NCI-H1694 treated with DMSO at 0.1 percent for 48 hours (cell line): ENCODE data around the gene ASPHD2.
A peak's percentile ranks its signal among the peaks of the same experiment; 100 is the strongest.

ENCODE experiments used
- DNase-seq: peaks from one replicate; lab custom pipeline; 2025; lab: John Stamatoyannopoulos, UW

Gene ASPHD2

DNA sequence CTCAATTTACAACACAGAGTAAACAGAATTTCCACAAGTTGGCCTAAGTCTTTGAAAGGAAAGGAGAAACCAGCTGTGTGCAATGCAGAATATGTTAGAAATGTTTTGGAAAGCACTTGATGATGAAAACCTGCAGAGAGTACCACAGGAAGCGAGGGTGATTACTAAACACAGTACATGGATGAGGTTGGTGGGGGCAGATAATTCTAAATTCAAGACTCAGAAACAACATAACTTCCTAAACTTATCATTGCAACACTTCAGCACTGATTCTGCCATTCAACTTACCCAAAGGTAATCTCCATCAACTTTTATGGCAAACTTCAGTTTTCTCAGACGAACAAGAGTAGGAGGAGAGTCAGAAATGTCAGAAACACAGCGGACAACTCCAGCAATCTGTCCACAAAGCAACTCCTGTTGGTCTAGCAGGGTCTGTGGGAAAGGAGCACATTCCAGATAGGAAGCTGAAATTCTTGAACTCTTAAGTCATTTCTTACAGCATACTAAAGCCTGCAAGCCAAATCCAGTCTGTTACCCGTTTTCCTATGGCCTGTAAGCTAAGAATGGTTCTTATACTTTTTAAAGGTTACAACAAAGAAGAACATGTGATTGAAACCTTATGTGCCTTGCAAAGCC is 47.8 kb downstream of the ASPHD2 start:
- DNase-seq, result no peak

DNA sequence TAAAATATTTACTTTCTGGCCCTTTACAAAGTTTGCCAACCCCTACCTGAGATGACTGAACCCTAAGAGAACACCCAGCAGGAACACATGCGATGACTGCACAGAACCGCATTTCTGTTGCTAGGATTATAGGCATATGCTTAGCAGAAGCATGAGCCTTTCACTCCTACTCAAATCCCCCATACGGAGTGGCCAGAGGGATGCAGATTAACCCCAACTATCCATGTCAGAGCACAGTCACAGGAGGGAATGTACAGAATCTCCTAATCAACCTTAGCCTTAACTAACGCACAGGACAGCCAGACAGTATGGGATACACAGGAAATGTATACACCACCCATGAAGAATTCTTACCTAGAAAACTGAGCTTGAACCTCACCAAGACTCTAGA is 48.3 kb downstream of the ASPHD2 start:
- DNase-seq, result no peak

DNA sequence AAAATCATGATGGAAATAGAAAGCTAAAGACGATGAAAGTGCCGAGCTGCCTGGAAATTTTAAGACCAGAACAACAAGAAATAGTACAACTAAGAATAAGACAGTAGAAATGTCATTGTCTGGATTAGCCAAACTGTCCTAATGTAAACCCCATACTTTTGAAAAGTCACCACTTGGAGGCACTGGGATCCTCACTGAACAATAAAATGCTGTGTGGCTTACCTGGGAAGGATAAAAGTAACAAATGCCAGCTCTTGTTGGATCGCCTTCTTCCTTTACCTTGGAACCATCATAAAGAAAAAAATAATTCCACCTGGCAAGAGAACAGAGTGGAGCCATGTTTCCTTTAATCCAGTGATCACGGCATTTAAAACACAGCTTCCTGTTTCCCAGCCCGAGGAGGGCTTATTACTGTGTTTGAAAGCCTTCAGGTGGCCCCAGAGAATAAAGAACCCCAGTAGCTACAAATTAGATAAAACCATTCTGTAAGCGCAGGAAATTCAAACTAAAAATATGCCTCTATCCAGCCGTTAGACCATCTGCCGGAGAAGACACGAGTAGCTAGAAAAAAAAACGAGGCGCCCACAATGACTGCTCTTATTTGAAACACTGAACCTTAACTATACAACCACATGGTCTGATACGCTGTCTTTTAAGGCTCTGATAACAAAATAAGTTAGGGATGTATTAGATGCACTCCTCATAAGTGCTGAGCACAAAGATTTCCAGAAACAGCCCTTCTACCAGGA is 50.2 kb downstream of the ASPHD2 start:
- peak; percentile 35 for DNase-seq

DNA sequence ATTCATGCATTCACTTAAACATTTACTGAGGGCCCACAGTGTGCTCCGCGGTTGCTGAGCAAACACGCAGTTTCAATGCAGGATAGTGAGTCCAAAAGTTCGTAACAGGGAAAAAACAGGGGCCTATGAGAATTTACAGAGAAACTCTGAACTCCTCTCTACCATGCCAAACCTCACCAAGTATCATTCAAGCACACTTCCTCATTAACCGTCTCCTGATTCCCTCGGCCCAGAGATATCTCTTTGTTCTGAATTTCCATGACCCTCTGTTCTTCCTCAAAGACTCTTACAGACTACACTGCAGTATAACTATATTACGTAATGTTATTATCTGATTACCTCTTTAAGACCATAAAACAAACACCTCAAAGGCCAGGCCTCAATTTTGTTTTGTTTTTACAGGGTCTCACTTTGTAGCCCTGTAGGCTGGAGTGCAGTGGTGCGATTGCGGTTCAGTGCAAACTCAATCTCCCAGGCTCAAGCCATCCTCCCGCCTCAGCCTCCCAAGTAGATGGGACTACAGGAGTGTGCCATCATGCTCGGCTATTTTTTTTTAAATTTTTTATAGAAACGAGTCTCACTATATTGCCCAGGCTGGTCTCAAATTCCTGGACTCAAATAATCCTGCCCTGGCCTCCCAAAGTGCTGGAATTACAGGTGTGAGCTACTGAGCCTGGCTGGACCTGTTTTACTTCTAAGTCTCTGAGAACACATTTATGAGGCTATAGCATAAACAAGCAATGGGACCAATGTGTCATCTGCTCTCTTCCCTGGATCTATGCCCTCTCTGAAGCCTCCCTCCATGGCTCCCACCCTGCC is 50.9 kb downstream of the ASPHD2 start:
- no peak for DNase-seq

DNA sequence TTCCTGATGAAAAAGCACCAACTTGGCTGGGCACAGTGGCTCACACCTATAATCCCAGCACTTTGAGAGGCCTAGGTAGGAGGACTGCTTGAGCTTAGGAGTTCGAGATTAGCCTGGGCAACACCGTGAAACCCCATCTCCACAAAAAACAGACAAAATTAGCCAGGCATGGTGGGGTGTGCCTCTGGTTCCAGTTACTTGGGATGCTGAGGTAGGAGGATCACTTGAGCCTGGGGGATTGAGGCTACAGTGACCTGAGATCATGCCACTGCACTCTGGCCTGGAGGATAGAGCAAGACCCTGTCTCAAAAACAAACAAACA is 51.5 kb downstream of the ASPHD2 start:
- no peak for DNase-seq

- DNase-seq, result no peak
Measured at GRCh38 chr22:26481112-26481693, 52.1 kb downstream of the ASPHD2 start.

GRCh38 chr22:26481694-26482093 is 52.6 kb downstream of the ASPHD2 start:
- no peak for DNase-seq

GRCh38 chr22:26482161-26482560 is 53.1 kb downstream of the ASPHD2 start:
- no peak for DNase-seq

DNA sequence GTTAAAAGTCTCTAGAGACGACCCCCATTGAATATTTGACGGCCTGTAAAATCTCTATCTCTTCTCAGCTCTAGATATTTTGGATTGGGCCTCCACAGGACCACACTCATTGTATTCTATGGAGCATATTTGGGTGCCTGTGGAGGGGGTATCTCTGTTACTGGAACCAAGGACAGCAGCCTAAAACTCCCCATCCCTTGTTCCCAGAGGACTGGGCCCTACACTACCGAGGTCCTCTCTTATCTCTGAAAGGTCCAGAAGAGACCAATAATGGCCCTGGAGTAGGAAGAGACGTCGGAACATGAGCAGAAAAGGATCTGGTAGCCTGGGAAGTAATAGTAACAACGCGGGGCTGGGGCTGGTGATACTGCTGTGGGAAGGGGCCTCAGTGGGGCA is 54.0 kb downstream of the ASPHD2 start:
- DNase-seq, result no peak

GRCh38 chr22:26483439-26484359 is 54.6 kb downstream of the ASPHD2 start, which contains the start of the genes HPS4 and SRRD:
Gene HPS4, minus strand, starts transcription at chr22:26483783. Its CDS starts 2,021 bp downstream, at chr22:26481762.
Gene SRRD, plus strand, starts transcription at chr22:26483877. Its CDS starts 14 bp downstream, at chr22:26483891.
- peak; percentile 43 for DNase-seq

DNA sequence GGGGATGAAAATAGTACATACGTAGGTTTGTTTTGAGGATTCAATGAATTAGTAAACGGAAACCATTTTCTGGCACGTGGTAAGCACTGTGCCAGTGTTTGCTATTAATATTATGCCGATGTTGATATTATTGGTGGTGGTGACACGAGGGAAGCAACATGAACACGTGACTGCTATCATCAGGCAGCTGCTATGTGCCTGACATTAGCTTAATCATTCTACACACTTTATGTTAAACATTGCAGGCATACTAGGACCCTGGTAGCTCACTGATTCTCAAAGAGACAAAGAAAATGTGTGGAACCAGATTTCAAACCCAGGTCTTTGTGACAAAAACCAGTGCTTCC is 55.3 kb downstream of the ASPHD2 start:
- DNase-seq, result no peak

DNA sequence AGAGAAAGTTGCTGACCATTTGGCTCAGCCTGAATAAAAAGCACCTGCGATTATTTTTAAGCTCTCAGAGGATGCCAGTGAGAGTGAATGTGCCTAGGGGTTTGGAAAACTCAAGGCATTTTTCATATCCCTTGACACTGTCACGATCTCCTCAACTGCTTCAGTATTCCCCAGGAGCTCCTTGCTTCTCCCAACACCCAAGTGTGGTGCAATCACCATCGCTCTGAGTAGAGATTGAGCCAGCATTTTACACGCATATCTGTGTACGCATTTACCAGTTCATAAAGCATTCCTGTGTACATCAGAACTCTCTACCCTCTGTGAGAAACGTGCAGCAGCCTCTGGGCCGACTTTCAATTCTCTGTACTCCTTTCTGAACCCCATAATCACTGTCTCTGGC is 56.0 kb downstream of the ASPHD2 start:
- DNase-seq, result no peak

DNA sequence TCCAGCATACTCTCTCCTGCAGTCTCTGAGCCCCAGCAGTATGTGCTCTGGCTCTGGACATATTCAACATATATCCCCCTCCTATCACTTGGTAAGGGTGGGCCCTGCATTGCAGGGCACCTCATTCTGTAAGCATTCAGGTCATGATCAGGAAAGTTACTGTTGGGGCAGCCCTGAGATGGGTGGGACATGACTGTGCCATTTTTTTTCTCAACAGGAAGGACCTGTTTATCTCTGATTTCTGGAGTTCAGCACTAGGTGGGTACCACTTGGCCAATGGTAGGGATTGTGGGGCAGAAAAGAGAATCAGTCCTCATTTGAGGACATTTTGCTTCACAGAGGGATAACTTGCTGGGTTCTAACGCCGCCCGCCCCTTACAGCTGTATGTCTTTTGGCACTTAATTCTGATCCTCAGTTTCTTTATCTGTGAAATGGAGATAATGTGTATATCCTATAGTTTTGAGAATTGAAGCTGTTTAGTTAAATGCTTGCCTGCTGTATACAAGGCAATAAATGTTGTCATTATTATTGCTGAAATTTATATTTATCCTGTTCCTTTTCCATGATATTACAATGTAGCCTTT is 56.8 kb downstream of the ASPHD2 start:
- DNase-seq, result no peak

DNA sequence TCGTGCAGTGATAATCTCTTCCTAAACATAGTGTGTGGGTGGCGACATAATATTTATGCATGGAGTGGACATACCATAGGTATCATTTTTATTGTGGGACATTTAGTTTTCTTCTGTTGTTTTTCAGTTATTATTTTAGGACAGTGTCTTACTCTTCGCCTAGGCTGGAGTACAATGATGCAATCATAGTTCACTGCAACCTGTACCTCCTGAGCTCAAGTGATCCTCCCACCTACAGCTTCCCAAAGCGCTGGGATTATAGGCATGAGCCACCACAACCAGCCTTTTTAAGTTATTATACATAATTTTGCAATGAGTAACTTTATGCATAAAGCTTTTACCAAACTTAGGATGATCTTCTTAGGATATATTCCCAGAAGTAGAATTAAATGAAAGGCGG is 57.3 kb downstream of the ASPHD2 start:
- no peak for DNase-seq

GRCh38 chr22:26487996-26488395 is 58.9 kb downstream of the ASPHD2 start:
- no peak for DNase-seq

DNA sequence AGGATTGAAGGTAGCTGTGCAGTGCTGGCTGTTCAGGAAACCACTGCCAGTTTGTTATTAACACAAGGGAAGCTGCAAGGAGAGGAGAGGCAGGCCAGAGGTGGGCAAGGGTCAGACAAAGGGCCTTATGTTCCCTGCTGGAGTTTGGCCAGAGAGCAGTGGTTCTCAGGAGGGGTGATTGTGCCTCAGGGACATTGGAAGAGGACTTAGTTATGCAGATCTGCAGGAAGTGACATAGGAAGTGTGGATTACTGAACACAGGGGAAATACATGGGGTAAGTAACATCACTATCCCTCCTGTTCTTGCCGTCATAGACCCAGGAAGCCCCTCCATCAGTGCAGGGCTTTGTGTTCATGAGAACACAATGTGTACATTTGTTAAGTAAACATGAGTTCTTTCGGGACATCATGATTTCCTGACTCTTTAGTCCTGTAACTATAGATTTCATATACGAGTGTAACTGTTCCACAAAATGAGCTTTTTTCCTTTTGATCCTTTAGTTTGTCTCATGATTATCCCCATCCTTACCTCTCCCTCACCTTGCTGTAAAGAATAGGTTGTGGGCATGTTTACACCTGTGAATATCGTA is 60.5 kb downstream of the ASPHD2 start:
- no peak for DNase-seq

DNA sequence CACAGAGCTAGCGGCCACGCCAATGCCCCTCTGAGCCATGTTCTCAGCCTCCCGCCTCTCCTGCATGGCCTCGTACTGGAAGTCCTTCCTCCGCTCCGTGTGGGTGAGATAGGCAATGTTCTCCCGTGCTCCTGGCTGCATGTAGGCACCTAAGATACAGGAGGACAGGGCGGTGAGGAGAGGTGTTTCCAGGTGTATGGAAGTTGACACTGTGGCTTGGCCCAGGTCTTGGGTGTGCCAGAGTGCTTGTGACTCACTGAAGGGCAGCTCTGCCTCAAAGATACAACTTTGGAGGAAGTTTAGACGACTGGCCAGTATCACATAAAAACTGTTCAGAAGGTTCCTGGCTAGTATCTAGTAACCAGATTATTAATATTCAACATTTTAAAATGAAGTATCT is 63.2 kb downstream of the ASPHD2 start:
- DNase-seq, result no peak

DNA sequence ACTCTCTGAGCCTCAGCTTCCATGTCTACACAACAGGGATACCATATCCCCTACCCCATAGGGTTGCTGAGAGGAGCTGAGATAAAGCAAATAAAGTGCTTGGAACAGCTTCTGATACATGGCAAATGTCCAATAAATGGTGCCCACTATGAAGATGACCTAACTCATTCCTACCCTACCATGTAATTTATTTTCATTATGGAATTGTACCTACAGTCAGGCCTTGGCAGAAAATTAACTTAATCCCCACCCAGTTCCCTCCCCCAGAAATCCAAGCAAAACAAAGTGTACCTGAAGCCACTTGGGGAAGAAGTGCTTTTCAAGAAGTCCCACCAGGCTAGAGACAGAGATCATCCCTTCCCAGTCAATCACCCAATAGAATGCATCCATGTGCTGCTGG is 65.4 kb downstream of the ASPHD2 start:
- no peak for DNase-seq
